Activated CD4-positive, alpha-beta T cell treated with anti-CD3 and anti-CD28 coated beads, Interleukin-2, amount 50 U/mL, for 24 hours (primary cell): ENCODE measurements around the gene PRELID3B.

Experiments used
- DNase-seq, 2 donors: peaks; one replicate each; pipeline ENCODE4 v3.0.0-alpha.2; 2020; ENCODE audit warnings: low read depth in 1 of 2, low spot score in 1 of 2

Gene PRELID3B

GRCh38 chr20:59010995-59011873 is 31.4 kb downstream of the PRELID3B start:
- DNase-seq = no peak

- no peak for DNase-seq
Measured at GRCh38 chr20:59010321-59010994, 32.1 kb downstream of the PRELID3B start.

- no peak for DNase-seq
Measured at GRCh38 chr20:59008715-59009336, 33.8 kb downstream of the PRELID3B start.

GRCh38 chr20:59007665-59008511 is 34.7 kb downstream of the PRELID3B start:
- no peak for DNase-seq

GRCh38 chr20:59006864-59007664 is 35.5 kb downstream of the PRELID3B start, which contains the start of gene CTSZ:
CTSZ (minus strand) TSS chr20:59007254; CDS start chr20:59007128, 126 bp downstream.
- no peak for DNase-seq

GRCh38 chr20:59006167-59006863 is 36.3 kb downstream of the PRELID3B start:
- no peak for DNase-seq

- DNase-seq = no peak
Measured at GRCh38 chr20:59005523-59006166, 36.9 kb downstream of the PRELID3B start.

- no peak for DNase-seq
Measured at GRCh38 chr20:59004763-59005522, 37.6 kb downstream of the PRELID3B start.

GRCh38 chr20:59004493-59004762 is 38.2 kb downstream of the PRELID3B start:
- no peak for DNase-seq

GRCh38 chr20:59003836-59004492 is 38.6 kb downstream of the PRELID3B start:
- no peak for DNase-seq

- DNase-seq = no peak
Measured at GRCh38 chr20:59002874-59003399, 39.6 kb downstream of the PRELID3B start.

- DNase-seq = no peak
Measured at GRCh38 chr20:59002388-59002787, 40.2 kb downstream of the PRELID3B start.

GRCh38 chr20:59001449-59002171 is 41.0 kb downstream of the PRELID3B start:
- no peak for DNase-seq

- no peak for DNase-seq
Measured at GRCh38 chr20:59001068-59001448, 41.5 kb downstream of the PRELID3B start.

GRCh38 chr20:59000326-59000725 is 42.3 kb downstream of the PRELID3B start:
- no peak for DNase-seq

- DNase-seq = no peak
Measured at GRCh38 chr20:58998656-58999055, 43.9 kb downstream of the PRELID3B start.

GRCh38 chr20:58997141-58997770 is 45.3 kb downstream of the PRELID3B start:
- DNase-seq = no peak
